ENCODE measurements around the gene NCR2. TPM values are rescaled to one million over a fixed set of nuclear protein-coding genes. Genes with fewer than 3 reads are reported as not detected.

NCR2 gene
- total RNA-seq, 1 donor from 2014 or later: not detected

DNA sequence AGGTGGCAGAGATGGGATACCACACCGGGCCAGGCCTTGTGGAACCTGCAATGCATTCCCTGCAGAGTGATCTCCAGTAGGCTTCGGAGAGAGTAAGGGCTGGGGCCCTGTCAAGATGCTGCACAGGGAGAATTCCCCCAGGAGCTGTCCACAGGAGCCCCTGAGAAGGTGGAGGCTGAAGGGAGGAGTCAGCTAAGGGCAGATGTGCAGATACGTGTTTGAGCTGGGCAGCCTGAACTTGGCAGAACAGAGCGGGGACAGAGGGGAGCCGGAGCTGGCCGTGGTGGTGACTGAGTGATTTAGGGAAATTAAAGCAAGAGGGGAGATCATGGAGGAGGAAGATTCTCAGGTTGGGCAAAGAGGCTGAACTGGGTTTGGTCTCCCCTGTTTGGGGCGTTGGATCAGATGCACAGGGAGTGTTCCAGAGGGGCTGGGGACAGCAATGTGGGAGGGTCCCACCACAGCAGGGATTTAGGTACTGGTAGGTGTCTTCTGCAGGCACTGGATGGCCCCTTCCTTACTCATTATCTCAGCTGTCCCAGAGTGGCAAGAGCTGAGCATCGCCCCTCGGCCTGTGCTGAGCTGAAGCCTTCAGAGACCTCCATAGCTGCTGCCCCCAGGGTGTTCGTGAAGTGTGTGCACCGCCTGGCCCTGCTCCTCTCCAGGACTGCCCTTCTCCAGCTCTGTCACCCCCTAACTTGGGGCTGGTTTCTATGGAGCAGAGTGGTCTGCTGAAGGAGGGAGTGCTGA is 3.8 kb upstream of the NCR2 start:
- no peak for DNase-seq (ENCODE audit: low spot score)

DNA sequence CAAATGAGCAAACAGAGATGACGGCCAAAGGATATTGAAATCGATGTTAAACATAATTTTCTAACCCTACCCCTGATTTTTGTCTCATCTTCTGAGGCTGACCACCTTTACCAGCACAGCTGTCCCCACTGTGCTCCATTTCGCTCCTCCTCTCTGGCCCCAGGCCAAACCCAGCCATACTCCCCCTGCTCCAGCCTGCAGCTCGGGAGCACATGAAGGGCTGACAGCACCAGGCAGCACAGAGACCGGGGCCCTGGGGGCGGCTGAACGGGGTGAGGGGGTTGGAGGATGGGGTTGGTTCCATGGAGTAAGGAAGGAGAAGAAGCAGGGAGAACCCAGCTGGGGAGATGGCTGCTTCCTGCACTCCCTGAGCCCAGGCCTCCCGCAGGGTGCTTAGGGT is 3.2 kb upstream of the NCR2 start:
- DNase-seq (ENCODE audit: low spot score): no peak

- DNase-seq (ENCODE audit: low spot score): no peak
Observed at GRCh38 chr6:41332842-41333736, 2.3 kb upstream of the NCR2 start.

DNA sequence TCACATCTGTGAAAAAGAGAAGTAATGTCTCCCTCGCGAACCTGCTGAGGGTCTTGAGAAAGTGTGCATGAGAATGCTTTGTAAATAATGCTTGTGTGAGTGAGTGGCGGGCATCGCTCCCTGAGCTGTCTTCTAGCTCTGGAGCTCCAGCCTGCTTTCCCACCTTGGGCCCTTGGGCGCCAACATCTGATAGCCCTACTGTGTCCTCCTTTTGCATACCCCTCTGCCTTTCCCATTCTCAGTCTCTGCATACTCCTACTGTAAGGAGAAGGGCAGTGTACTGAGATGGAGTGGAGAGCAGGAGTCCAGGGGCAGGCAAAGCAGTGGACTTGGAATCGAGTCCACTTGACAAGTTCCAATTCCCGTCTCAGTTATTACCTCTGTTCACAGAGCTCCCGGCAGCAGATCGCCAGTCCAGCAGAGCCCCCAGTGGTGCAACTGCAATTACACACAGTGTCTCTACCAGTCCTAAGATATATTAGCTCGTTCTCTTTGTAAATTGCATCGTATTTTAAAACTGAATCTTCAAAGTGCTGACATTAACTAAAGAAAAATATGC is 847 bp upstream of the NCR2 start:
- DNase-seq (ENCODE audit: low spot score): no peak

GRCh38 chr6:41335943-41336342 is 535 bp downstream of the NCR2 start:
- DNase-seq (ENCODE audit: low spot score): no peak

DNA sequence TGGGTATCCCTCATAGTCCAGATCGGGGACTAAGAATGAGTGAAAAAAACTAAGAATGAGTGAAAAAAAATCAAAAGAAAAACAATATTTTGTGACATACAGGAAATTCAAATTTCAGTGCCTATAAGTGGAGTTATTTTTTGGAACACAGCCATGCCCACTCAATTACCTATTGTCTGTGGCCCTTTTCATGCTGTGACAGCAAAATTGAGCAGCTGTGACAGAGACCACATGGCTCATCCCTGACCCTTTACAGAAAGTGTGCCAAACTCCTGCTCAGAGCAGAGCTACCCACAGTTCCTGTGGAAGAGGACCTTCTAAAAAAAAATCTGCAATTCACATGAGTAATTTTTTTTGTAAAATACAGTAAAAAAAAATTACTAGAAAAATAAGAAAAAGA is 1.4 kb downstream of the NCR2 start:
- DNase-seq (ENCODE audit: low spot score): no peak

- no peak for DNase-seq (ENCODE audit: low spot score)
Observed at GRCh38 chr6:41337709-41338108, 2.3 kb downstream of the NCR2 start.

DNA sequence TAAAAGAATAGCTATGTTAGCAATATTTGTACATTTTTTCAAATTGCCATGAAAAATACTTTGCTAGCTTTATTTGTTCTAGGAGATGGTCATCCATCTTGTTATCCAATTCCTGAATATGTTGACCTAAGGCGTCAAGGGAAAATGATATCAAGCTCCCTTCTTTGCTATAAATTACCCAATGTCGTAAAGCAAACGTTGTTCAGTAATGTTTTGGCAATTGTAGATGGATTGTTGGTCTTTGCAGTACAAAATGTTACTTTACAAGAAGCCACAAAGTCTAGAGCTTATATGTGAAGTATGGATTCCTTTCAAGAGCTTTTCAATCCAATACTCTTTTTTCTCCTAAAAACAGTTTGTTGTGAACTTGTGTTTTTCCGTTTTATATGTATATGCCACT is 3.3 kb downstream of the NCR2 start:
- DNase-seq (ENCODE audit: low spot score): no peak

DNA sequence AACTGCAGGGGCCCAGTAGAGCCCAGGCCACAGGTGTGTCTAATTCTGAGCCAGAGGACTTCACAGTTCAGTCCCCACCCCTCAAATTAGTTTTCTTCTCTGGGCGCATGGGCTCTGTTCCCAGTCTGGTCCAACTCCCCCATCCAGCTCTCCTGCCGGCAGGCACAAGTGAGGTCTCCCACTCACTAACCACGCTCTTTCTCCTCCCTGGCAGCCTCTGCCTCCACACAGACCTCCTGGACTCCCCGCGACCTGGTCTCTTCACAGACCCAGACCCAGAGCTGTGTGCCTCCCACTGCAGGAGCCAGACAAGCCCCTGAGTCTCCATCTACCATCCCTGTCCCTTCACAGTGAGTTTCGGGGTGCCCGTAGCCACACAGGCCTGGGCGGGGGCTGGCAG is 6.2 kb downstream of the NCR2 start:
- DNase-seq (ENCODE audit: low spot score): no peak

DNA sequence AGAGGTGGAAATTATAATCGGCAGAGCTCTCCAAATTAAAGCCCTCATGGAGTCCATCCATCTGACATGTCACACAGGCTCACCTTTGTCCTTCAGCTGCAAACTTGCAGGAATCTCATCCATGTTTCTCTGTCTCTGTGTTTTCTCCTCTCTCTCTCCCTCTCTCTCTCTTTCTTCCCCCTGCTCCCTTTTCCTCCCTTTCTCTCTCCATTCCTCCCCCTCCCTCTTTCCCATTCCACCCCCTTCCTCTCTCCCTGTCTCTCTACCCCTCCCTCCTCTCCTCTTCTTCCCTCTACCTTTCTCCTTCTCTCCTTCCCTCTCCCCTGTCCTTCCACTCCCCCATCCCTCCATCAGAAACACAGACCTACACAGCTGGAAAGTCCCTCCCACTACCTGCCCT is 6.8 kb downstream of the NCR2 start:
- no peak for DNase-seq (ENCODE audit: low spot score)

- no peak for DNase-seq (ENCODE audit: low spot score)
Observed at GRCh38 chr6:41343641-41344187, 8.3 kb downstream of the NCR2 start.

- DNase-seq (ENCODE audit: low spot score): no peak
Observed at GRCh38 chr6:41344876-41345275, 9.5 kb downstream of the NCR2 start.

DNA sequence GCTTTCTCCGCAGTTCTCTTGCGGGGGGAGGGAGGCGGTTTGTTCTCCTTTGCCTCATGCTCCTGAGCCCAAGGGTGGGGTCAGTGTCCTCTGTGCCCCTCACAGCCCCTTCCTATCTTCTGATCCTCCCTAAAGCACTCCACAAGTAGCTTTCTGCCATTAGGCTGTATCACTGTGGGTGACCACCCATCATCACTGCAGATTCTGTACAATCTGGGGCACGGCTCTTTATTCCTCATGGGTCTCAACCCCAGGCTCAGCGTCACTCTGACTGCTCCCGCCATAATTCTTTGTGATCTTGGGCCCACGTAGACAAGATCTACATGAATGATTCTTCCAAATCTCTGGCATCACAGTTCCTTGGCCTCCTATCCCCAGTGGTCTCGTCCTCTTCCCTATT is 10.5 kb downstream of the NCR2 start:
- DNase-seq (ENCODE audit: low spot score): no peak

DNA sequence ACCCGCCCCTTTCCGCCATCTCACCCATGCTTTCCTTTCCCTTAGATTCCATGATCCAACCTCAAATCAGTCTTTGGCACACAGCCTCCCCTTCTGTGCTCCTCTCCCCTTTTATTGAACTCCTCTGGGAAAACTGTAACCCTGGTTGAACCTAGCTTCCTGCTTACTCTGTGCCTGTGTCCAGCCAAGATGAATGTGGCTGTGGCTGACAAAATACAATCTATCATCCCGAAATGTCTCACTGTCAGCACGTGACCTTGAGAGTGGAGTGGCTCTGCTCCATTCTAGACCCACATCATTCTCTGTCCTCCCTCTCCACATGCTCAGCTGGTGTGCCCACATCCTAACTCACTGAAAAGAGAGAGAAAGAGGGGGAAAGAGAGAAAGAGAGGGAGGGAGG is 11.0 kb downstream of the NCR2 start:
- DNase-seq (ENCODE audit: low spot score): no peak

DNA sequence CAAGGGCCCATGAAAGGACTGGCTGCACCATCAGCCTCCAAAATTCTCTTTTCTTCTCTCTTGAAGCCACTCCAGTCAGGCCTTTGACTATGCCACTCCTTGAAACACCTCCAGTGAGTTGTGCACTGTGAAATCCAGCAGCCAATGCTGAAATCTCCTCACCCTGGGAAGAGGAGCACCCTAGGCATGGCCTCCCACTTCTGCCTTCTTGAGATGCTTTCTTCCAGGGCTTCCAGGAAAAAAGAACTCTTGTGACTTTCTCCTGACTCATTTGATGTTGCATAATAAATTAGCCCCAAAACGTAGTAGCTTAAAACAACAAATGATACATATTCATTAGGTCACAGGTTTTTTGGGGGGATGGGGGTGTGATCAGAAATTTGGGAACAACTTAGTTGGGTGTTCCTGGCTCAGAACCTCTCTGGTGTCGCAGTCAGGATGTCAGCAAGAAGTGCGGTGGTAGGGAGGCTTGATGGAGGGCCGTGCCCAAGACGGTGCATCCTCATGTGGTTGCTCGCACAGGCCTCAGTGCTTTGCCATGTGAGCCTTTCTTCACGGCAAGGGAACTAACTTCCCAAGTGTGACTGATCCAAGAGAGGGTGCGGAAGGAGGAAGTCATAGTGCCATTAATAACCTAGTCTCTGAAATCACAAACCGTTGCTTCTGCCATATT is 12.1 kb downstream of the NCR2 start:
- DNase-seq (ENCODE audit: low spot score): peak; percentile 2

- DNase-seq (ENCODE audit: low spot score): no peak
Observed at GRCh38 chr6:41348934-41349333, 13.5 kb downstream of the NCR2 start.

DNA sequence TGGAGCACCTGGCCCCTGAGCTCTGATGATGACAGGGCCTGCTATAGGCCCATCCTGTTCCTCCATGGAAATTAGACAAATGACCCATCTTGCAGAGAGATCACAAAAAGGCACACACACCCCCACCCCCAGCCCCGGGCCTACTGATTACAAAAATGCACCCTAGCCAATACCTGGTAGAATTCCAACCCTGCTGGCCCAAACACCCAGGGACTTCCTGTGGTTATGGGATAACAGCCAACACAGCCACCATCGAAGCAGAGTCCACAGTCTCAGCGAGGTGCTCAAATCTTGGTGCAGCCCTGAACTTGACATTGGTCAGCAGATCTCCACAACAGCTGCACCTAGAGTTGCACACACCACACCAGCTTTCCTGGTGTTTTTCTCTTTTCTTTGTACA is 17.0 kb downstream of the NCR2 start:
- no peak for DNase-seq (ENCODE audit: low spot score)

GRCh38 chr6:41352907-41353306 is 17.5 kb downstream of the NCR2 start:
- no peak for DNase-seq (ENCODE audit: low spot score)

DNA sequence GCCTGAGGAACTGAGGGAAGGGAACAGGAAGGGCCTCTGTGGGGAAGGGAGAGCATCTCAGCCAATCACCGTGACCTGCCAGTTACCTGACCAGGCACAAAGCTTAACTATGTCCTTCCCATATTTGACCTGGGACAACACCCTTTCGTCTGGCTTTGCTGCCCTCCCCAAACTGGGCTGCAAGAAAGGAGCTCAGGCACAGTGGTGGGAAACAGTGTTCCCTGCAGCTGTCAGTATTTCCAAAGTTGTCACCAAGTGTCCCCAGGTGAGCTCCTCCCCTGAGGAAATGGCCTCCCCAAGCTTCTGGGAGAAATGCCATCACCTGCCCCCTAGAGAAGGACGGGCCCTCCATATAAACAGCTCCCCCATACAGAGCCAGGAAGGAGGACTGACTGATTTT is 17.9 kb downstream of the NCR2 start:
- DNase-seq (ENCODE audit: low spot score): peak; percentile 18

GRCh38 chr6:41355952-41356351 is 20.5 kb downstream of the NCR2 start:
- no peak for DNase-seq (ENCODE audit: low spot score)

DNA sequence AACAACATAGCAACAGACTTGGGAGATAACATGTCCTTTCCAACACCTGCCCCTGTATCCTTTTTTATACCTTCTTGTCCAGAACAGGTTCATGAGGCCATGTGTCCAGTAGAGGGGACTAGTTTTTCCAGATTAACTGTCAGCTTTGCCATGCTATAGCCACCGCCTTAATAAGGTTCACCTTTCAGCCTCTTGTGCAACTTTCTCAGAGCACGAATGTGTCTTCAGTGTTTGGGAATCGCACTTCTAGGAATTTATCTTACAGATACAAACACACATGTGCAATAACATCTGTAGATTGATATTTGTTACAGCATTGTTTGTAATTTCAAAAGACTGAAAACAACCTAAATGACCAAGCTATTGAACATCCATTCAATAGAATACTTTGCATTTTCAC is 21.4 kb downstream of the NCR2 start:
- DNase-seq (ENCODE audit: low spot score): no peak

DNA sequence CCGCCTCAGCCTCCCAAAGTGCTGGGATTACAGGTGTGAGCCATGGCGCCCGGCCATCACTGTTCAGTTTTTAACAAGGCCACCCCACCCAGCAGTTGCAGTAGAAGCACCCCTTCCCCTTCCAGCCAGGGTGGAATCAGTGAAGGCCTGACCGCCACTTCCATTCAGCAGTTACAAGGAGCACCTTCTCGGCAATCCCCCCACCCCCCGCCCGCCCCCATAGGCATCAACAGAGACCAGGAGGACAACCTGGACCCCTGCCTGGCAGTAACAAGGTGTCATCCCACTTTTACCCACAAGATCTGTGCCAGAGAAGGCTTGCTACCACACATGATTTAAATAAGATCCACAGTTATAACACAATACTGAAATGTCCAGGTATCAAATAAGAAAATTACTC is 23.1 kb downstream of the NCR2 start:
- DNase-seq (ENCODE audit: low spot score): no peak
